GM18505 (cell line): ENCODE measurements around the gene OR13C9.
"Not testable (repeated sequence)": the region's sequence is repeated elsewhere in the genome, so short reads cannot be mapped to it uniquely, and the experiment has no call there.

Experiments used
- ATAC-seq: cut with Tn5 transposase; IDR thresholded peaks from one replicate; pipeline ENCODE4 v1.9.1; 2021; ENCODE audit not compliant: unreplicated experiment
- POLR2A ChIP-seq: IDR thresholded peaks from 4 replicates; pipeline ENCODE4 v1.6.1; 2011; ENCODE audit warnings: borderline replicate concordance; ENCODE audit not compliant: insufficient read depth, insufficient read length; ENCODE audit errors: extremely low read depth

OR13C9 gene, protein sequence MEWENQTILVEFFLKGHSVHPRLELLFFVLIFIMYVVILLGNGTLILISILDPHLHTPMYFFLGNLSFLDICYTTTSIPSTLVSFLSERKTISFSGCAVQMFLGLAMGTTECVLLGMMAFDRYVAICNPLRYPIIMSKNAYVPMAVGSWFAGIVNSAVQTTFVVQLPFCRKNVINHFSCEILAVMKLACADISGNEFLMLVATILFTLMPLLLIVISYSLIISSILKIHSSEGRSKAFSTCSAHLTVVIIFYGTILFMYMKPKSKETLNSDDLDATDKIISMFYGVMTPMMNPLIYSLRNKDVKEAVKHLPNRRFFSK

DNA sequence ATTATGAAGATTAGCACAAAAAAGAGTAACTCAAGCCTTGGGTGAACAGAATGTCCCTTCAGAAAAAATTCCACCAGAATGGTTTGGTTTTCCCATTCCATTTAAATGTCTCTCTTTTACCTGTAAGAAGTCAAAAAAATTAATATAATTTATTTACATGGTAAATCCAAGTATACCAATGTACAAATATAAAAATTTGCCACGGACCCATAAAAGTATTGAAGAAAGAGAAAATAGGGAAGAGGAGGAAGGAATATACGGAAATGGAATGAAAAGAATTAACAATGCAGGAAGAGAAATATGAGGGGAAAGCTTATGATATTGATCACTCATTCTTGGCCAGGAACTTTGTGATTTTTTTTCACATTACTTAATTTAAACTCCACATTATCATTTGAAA lies at the start of gene OR13C9:
TSS of gene OR13C9 (minus strand) at position 101 of the 400 bp plus-strand sequence. CDS start at position 101, 0 bp downstream.
- TF ChIP-seq POLR2A, result no peak
- no peak for ATAC-seq

GRCh38 chr9:104658496-104659195 lies 40.6 kb upstream of the OR13C9 start:
- ATAC-seq, result no peak
- no peak for TF ChIP-seq POLR2A

- no peak for ATAC-seq
- TF ChIP-seq POLR2A, result no peak
Measured at GRCh38 chr9:104635456-104635855, 17.5 kb upstream of the OR13C9 start.

GRCh38 chr9:104633976-104634520 lies 16.0 kb upstream of the OR13C9 start:
- no peak for ATAC-seq
- TF ChIP-seq POLR2A, result no peak

- not testable (repeated sequence) for ATAC-seq
Measured at GRCh38 chr9:104625964-104626363, 8.0 kb upstream of the OR13C9 start.

DNA sequence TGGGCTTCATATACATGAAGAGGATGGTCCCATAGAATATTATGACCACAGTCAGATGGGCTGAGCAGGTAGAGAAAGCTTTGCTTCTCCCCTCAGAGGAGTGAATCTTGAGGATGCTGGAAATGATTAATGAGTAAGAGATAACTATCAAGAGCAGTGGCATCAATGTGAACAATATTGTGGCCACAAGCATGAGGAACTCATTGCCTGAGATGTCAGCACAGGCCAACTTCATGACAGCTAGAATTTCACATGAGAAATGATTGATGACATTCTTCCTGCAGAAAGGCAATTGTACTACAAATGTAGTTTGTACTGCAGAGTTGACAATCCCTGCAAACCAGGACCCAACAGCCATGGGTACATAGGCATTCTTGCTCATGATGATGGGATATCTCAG lies 586 bp downstream of the OR13C9 start:
- no peak for TF ChIP-seq POLR2A
- no peak for ATAC-seq

GRCh38 chr9:104611213-104611612 lies 6.8 kb downstream of the OR13C9 start:
- ATAC-seq, result no peak
- TF ChIP-seq POLR2A, result no peak

- no peak for TF ChIP-seq POLR2A
- ATAC-seq, result no peak
Measured at GRCh38 chr9:104608336-104608735, 9.7 kb downstream of the OR13C9 start.

- ATAC-seq, result no peak
- no peak for TF ChIP-seq POLR2A
Measured at GRCh38 chr9:104606152-104606551, 11.9 kb downstream of the OR13C9 start.

DNA sequence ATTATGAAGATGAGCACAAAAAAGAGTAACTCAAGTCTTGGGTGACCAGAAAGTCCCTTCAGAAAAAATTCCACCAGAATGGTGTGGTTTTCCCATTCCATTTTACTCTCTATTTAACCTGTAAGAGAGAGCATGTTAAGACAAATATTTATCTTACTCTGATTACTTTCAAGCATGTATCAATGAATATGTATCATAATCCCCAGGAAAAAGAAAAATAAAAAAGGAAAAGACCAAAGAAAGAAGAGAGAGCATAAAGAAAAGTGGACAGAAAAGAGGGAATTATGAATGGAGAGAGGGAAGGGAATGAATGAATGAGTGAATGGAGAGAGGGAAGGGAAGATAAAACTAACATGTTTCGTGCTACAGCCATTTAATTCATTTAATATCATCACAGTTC lies 12.5 kb downstream of the OR13C9 start, which contains the start of gene OR13C2:
TSS of gene OR13C2 (minus strand) at position 101 of the 400 bp plus-strand sequence. CDS start at position 101, 0 bp downstream.
- not testable (repeated sequence) for ATAC-seq

GRCh38 chr9:104604801-104605200 lies 13.2 kb downstream of the OR13C9 start:
- no peak for TF ChIP-seq POLR2A
- no peak for ATAC-seq

DNA sequence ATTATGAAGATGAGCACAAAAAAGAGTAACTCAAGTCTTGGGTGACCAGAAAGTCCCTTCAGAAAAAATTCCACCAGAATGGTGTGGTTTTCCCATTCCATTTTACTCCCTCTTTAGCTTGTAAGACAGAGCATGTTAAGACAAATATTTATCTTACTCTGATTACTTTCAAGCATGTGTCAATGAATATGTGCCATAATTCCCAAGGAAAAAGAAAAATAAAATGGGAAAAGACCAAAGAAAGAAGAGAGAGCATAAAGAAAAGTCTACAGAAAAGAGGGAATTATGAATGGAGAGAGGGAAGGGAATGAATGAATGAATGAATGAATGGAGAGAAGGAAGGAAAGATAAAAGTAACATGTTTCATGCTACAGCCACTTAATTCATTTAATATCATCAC lies 18.7 kb downstream of the OR13C9 start, which contains the start of gene OR13C5:
TSS of gene OR13C5 (minus strand) at position 101 of the 400 bp plus-strand sequence. CDS start at position 101, 0 bp downstream.
- ATAC-seq, result not testable (repeated sequence)

- not testable (repeated sequence) for ATAC-seq
Measured at GRCh38 chr9:104598749-104599148, 19.3 kb downstream of the OR13C9 start.

- ATAC-seq, result no peak
- no peak for TF ChIP-seq POLR2A
Measured at GRCh38 chr9:104589626-104590025, 28.4 kb downstream of the OR13C9 start.
